ENCODE results near the gene SLC3A2. TPM values are rescaled to one million over a fixed set of nuclear protein-coding genes. Genes with fewer than 3 reads are reported as not detected.
A peak's percentile ranks its signal among the peaks of the same experiment; 100 is the strongest.

SLC3A2 gene
- total RNA-seq, 1 experiment from 2014 or later: 290 TPM

DNA sequence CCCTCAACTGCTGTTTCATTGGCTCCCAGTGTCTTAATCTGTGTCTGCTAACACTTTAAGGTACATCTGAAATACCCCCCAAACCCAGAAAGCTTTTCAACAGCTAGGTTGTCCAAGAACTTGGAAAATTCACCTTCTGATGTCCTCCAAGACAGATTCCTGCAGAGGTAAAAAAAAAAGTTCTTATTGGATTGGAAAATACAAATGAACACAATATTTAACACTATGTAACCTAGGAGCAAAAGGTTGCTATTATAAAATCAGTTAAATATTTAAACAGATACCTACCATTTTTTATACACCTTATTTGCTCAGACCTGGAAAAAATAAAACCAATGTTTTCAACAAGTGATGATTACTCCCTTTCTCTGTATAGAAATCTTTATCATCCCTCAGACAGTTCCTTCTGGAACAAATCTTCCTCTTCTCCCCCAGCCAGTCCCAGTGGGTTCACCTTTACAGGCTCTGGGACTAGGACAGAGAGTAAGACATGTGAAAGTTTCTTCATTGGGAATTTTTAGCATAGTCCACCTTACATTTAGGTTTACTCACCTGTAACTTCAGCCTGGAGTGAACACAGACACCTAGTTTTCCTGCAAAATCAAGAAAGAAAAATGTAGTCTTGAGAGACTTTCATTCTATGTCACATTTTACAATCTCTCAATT, 28.0 kb upstream of the SLC3A2 start:
- Histone ChIP-seq H3K56ac (ENCODE audit: insufficient read length, low read depth, low read length) (no peak overlapping the region), H3K9ac (ENCODE audit: extremely low read depth, insufficient read length, low read length) (peak overlapping the region; percentile 96), H4K91ac (ENCODE audit: insufficient read length, low read depth, low read length) (no peak overlapping the region), H2BK20ac (ENCODE audit: low read depth, low read length, poor library complexity, severe bottlenecking) (no peak overlapping the region), H3K79me1 (ENCODE audit: insufficient read depth, low read depth, low read length, poor library complexity, severe bottlenecking) (no peaks in the 10 kb centered on the region), H3K23me2 (ENCODE audit: insufficient read length, low read depth, low read length, poor library complexity, severe bottlenecking) (peaks cover 15% of the 10 kb centered on the region), H2AK5ac (ENCODE audit: insufficient read length, low read length) (no peak overlapping the region), H4K5ac (ENCODE audit: insufficient read length, low read depth, low read length) (no peak overlapping the region), H4K8ac (replicated peaks; ENCODE audit: insufficient read length, low read depth, low read length) (no peak overlapping the region), H3K18ac (ENCODE audit: insufficient read length, low read depth, low read length) (no peak overlapping the region), H3K9me3 (ENCODE audit: control insufficient read depth, low read depth, low read length) (no peaks in the 10 kb centered on the region), H3K4me2 (ENCODE audit: insufficient read depth, insufficient read length, low read length) (peak overlapping the region; percentile 98), H3K27me3 (ENCODE audit: insufficient read depth, low read length) (no peaks in the 10 kb centered on the region), H3K14ac (ENCODE audit: insufficient read depth, low read length) (no peak overlapping the region), H3K79me2 (ENCODE audit: insufficient read depth, low read length) (peaks cover 41% of the 10 kb centered on the region), H2BK15ac (ENCODE audit: low read depth, low read length) (no peak overlapping the region), H3K4me1 (ENCODE audit: insufficient read depth, low read length) (no peaks in the 10 kb centered on the region; the same call in 1 of the 2 replicates), H3T11ph (ENCODE audit: low read length) (no peak overlapping the region), H2BK5ac (ENCODE audit: insufficient read length, low read length) (no peak overlapping the region), H2BK120ac (ENCODE audit: low read depth, low read length, poor library complexity, severe bottlenecking) (no peak overlapping the region), H2BK12ac (ENCODE audit: insufficient read length, low read depth, low read length) (no peak overlapping the region), H3K4ac (ENCODE audit: low read depth, low read length) (no peak overlapping the region), H3K27ac (ENCODE audit: insufficient read length, low read depth, low read length) (peak overlapping the region; percentile 15), H2AFZ (ENCODE audit: low read length) (no peak overlapping the region), H3K23ac (ENCODE audit: insufficient read length, low read depth, low read length) (no peak overlapping the region), H4K20me1 (ENCODE audit: control insufficient read depth, insufficient read depth, insufficient read length) (no peaks in the 10 kb centered on the region)
- H3K27me3 Mint-ChIP-seq (ENCODE audit: low read depth): peaks cover 5% of the 10 kb centered on the region; the same call in 1 of the 2 replicates
- peak overlapping the region in 2 of 3 experiments; percentile 98 to 100; a peak in 4 of 7 replicates for H3K27ac Mint-ChIP-seq
- TF ChIP-seq, protein P1, sequence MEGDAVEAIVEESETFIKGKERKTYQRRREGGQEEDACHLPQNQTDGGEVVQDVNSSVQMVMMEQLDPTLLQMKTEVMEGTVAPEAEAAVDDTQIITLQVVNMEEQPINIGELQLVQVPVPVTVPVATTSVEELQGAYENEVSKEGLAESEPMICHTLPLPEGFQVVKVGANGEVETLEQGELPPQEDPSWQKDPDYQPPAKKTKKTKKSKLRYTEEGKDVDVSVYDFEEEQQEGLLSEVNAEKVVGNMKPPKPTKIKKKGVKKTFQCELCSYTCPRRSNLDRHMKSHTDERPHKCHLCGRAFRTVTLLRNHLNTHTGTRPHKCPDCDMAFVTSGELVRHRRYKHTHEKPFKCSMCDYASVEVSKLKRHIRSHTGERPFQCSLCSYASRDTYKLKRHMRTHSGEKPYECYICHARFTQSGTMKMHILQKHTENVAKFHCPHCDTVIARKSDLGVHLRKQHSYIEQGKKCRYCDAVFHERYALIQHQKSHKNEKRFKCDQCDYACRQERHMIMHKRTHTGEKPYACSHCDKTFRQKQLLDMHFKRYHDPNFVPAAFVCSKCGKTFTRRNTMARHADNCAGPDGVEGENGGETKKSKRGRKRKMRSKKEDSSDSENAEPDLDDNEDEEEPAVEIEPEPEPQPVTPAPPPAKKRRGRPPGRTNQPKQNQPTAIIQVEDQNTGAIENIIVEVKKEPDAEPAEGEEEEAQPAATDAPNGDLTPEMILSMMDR (conservative IDR thresholded peaks at IDR 0.05): no peak
- H3K4me1 Mint-ChIP-seq: peaks cover 24 to 41% of the 10 kb centered on the region in 2 experiments
- H3K9me3 Mint-ChIP-seq: peaks cover 10% of the 10 kb centered on the region in 2 experiments
- no peak for DNase-seq
- peaks cover 41 to 57% (median 43%) of the 10 kb centered on the region in 3 experiments for H3K36me3 Mint-ChIP-seq (ENCODE audit: insufficient read depth in 1 of 3, low read depth in 3 of 3)
- peak overlapping the region; percentile 99 for H3K4me3 Mint-ChIP-seq

Data from H9 (cell line).